Upper lobe of left lung (tissue), 4 donors: ENCODE results near the gene ZNF526.

Experiments
- CTCF ChIP-seq, 6 experiments: fragments of 450-650 bp in 4 of 6; fragments of 200-600 bp in 2 of 6; sonication (generic) in 2 of 6; IDR thresholded peaks; one replicate each; pipeline ENCODE4 v1.5.1; 2016 to 2019; ENCODE audit warnings: antibody characterized with exemption in 6 of 6
- POLR2A ChIP-seq, 4 donors: fragments of 450-650 bp; IDR thresholded peaks; one replicate each; pipeline ENCODE4 v1.5.1; 2016 to 2017; ENCODE audit warnings: antibody characterized with exemption in 4 of 4, mild to moderate bottlenecking in 2 of 4

DNA sequence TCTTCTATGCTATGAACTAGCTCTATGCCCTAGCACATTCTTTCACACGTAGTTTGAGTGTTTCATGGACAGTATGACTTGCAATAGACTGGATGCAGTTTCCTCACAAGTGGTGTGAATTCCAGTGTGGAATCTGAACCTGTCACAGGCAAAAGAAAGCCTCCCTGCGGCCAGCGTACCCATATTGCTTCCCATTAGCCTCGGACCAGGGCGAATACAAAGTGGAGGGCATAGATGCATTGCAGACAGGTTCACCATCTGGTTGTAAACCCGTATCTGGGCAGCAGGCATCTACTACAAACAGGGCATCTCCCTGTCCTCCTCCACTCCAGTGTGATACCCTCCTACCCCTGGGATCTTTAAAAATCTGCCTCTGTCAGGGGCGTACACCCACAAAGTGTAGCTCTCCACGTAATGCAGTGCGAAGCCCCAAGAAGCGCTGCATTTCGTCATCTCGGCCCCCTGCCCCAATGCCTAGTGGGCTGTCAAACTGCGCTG lies 47.6 kb downstream of the ZNF526 start:
- TF ChIP-seq CTCF (IDR thresholded peaks at IDR 0.05) = no peak
- no peak for TF ChIP-seq POLR2A (IDR thresholded peaks at IDR 0.05)
